Stimulated activated CD8-positive, alpha-beta memory T cell treated with anti-CD3 and anti-CD28 coated beads, Interleukin-4, amount 100 ng/mL, for 4 hours (primary cell): ENCODE data around the gene ICAM1.
"Not testable (repeated sequence)": the region's sequence is repeated elsewhere in the genome, so short reads cannot be mapped to it uniquely, and the experiment has no call there.

Experiments
- DNase-seq, 2 donors: peaks; one replicate each; pipeline ENCODE4 v3.0.0-alpha.2; 2020; ENCODE audit warnings: low read depth in 2 of 2, low spot score in 1 of 2

The ICAM1 gene

DNA sequence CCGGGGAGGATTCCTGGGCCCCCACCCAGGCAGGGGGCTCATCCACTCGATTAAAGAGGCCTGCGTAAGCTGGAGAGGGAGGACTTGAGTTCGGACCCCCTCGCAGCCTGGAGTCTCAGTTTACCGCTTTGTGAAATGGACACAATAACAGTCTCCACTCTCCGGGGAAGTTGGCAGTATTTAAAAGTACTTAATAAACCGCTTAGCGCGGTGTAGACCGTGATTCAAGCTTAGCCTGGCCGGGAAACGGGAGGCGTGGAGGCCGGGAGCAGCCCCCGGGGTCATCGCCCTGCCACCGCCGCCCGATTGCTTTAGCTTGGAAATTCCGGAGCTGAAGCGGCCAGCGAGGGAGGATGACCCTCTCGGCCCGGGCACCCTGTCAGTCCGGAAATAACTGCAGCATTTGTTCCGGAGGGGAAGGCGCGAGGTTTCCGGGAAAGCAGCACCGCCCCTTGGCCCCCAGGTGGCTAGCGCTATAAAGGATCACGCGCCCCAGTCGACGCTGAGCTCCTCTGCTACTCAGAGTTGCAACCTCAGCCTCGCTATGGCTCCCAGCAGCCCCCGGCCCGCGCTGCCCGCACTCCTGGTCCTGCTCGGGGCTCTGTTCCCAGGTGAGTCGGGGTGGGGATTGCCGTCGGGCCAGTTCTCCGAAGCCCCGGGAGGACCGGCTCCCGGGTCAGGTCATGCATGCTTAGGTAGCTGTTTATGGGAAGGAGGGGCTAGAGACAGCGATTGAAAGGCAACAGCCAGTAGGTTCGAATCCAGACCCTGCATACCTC, at the start of gene ICAM1:
TSS of gene ICAM1 (plus strand) at position 505 of the 779 bp plus-strand sequence. CDS start at position 545, 40 bp downstream.
- DNase-seq, result peak in 1 of 2 donors; percentile 75

DNA sequence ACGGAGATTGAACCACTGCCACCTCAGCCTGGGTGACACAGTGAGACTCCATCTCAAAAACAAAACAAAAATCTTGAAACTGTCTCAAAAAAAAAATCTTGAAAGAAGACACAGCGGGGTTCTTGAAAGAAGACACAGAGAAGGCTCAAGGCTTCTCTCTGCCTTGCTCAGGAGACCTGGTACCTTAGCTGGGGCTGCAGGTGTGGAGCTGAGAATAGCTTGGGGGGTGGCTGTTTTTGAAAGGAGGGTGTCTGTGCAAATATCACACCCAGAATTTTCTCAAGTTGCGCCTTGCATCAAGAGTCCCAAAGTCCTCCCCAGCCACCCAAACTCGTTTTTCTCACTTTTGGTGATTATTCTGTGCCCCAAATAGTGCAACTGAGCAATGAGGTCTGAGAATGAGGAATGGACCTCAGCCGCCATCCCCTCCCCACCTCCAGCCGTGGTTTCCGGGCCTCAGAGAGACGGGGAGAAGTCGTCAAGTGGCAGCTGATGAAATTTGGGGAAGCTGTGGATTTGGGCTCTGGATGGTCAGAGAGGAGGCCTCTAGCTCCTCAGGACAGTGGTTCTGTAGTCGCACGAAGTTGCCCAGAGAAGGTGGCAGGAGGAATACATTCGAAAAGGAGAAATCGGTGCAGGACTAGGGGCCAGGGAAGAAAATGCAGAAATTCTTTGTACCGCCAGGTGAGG, 48.6 kb upstream of the ICAM1 start:
- DNase-seq, result no peak

GRCh38 chr19:10223488-10224213, 47.3 kb upstream of the ICAM1 start:
- no peak for DNase-seq

GRCh38 chr19:10224337-10224736, 46.6 kb upstream of the ICAM1 start:
- DNase-seq, result no peak

- DNase-seq, result no peak
Measured at GRCh38 chr19:10226021-10226375, 44.9 kb upstream of the ICAM1 start.

DNA sequence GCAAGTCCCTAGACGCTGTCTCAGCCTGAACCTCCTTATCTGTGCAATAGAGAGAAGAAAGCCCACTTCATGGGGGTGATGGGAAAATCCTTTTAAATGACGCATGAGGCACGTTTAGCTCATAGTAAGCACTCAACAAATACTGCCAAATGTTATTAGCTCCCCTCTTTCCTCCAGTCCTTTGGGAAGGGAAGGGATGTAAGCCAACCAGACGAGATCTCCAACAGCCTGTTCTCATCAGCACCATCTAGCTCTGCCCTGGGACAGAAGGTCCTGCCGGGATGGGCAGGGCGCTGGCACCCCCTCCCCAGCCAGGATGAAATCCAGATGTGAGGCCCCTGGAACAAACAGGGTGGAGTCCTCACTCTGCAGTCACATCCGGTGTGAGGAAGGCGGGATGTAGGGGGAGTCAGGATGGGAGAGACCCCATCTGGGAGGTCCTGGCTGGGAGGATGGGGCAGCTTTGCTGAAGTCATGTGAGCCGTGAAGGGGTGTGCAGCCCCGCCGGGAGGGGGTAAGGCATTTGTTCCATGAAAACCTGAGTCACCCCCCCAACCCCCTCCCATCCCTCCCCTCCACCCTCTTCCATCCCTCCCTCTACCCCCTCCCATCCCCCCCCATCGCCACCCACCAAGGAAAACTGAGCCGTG, 44.4 kb upstream of the ICAM1 start:
- DNase-seq, result no peak

GRCh38 chr19:10227026-10227971, 43.6 kb upstream of the ICAM1 start:
- DNase-seq, result no peak

- no peak for DNase-seq
Measured at GRCh38 chr19:10228393-10228792, 42.5 kb upstream of the ICAM1 start.

DNA sequence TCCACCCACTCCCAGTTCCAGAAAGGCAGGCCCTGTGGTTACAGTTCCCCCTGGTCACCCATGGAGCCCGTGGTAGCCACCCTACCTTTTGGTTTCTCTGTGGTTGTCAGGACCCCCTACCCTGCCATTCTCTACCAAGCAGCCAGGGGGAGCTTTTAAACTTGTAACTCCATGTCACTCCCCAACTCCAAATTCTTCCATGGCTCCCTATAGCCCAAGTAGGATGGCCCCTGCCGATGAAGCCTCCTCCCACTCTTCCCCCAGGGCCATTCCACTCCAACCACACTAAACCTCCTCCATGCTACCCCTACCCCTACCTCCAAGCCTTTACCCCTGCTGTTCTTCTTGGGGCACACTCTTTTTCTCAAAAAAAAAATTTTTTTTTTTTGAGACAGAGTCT, 42.0 kb upstream of the ICAM1 start:
- DNase-seq, result no peak

DNA sequence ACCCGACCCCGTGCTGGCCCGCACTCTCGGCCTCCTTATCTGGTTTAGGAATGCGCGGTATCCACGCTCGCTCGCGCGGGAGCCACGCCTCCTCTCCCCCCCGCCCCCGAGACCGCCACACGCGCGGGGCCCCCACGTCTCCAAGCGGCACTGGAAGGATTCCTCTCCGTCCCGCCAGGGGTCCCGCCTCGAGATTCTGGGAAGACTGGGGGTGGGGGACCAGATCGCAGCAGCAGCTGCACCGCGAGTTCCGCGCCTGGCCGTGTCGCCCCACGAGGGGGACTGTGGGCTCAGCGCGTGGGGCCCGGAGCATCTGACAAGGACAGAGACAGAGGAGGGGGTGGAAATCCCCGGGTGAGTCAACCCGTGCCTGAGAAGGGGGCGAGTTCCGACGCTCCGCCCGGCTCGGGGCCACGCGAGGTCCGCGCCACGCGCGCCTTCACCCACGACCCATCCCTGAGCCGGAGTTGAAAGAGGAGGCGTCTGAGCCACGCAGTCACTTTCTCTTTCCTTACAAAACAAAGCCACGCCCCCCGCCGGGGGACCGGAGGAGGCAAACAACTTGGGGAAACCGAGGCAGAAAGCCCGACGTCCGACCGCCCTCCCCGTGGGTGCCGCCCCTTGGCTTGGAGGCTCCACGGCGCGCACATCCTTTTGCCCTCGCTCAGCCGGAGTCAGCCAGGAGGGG, 40.6 kb upstream of the ICAM1 start:
- peak; percentile 47 to 70 for DNase-seq

GRCh38 chr19:10230861-10231611, 39.9 kb upstream of the ICAM1 start, which contains the start of gene S1PR2:
Gene S1PR2, minus strand, starts transcription at chr19:10231331. Its CDS starts 6,426 bp downstream, at chr19:10224905.
- DNase-seq, result peak; percentile 40 to 47

DNA sequence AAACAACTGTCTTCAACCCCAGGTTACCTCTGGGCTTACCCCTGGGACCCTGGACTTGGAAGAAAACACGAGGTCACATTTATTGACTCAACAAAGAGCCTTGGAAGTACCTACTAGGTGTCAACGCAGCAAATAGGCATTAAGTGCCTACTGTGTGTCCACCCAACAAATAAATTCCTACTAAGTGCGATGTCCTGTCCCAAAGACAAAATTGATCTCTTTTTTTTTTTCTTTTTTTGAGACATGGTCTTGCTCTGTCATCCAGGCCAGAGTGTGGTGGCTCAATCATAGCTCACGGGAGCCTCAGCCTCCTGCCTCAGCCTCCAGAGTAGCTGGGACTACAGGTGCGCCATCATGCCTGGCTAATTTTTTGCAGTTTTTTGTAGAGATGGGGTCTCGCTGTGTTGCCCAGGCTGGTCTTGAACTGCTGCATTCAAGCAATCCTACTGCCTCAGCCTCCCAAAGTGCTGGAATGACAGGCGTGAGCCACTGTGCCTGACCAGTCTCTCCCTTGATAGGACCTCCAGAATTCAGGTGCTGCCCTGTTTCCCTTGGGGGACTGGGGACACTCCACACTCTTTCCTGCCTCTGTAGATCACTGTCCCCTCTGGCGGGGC, 39.2 kb upstream of the ICAM1 start:
- no peak for DNase-seq

DNA sequence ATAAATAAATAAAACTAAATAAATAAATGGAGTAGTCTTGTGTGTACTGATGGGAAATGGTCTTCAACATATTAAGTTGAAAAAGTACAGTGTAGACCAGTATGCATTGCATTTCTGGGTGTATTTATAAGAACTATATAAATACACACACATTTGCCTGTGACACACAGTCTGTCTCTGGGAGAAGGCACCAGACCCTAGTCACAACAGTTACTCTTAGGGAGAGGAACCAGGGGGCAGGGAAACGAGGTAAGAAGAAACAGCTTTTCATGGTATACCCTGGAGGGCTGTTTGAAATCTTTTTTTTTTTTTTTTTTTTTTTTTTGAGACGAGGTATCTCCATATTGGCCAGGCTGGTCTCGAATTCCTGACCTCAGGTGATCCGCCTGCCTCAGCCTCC, 37.0 kb upstream of the ICAM1 start:
- no peak for DNase-seq

GRCh38 chr19:10235003-10235402, 35.9 kb upstream of the ICAM1 start:
- no peak for DNase-seq

DNA sequence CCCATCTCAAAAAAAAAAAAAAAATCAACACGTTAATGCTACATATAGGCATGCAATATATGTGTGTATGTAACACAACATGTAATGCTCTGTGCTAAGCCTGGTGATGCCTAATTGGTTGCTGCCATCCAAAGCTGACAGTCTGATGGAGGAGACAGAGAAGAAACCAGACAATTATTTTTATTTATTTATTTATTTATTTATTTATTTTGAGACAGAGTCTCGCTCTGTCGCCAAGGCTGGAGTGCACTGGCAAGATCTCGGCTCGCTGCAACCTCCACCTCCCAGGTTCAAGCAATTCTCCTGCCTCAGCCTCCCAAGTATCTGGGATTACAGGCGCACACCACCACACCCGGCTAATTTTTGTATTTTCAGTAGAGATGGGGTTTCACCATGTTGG, 35.5 kb upstream of the ICAM1 start:
- DNase-seq, result not testable (repeated sequence)

- DNase-seq, result no peak
Measured at GRCh38 chr19:10237702-10238101, 33.2 kb upstream of the ICAM1 start.

GRCh38 chr19:10238172-10238783, 32.6 kb upstream of the ICAM1 start:
- DNase-seq, result no peak

DNA sequence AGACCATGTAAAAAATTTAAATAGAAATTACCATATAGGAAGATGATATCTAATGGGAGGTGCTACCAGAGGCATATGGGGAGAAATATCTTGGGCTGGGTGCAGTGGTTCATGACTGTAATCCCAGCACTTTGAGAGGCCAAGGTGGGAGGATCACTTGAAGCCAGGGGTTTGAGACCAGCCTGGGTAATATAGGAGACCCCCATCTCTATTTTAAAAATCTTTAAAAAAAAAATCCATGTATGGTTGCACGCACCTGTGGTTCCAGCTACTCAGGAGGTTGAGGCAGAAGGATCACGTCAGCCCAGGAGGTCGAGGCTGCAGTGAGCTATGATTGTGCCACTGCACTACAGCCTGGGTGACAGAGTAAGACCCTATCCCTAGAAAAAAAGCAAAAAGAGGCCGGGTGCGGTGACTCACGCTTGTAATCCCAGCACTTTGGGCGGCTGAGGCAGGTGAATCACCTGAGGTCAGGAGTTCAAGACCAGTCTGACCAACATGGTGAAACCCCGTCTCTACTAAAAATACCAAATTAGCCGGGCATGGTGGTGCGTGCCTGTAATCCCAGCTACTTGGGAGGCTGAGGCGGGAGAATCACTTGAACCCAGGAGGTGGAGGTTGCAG, 29.0 kb upstream of the ICAM1 start:
- DNase-seq, result not testable (repeated sequence)
